ENCODE measurements around the gene ACAP1.

DNA sequence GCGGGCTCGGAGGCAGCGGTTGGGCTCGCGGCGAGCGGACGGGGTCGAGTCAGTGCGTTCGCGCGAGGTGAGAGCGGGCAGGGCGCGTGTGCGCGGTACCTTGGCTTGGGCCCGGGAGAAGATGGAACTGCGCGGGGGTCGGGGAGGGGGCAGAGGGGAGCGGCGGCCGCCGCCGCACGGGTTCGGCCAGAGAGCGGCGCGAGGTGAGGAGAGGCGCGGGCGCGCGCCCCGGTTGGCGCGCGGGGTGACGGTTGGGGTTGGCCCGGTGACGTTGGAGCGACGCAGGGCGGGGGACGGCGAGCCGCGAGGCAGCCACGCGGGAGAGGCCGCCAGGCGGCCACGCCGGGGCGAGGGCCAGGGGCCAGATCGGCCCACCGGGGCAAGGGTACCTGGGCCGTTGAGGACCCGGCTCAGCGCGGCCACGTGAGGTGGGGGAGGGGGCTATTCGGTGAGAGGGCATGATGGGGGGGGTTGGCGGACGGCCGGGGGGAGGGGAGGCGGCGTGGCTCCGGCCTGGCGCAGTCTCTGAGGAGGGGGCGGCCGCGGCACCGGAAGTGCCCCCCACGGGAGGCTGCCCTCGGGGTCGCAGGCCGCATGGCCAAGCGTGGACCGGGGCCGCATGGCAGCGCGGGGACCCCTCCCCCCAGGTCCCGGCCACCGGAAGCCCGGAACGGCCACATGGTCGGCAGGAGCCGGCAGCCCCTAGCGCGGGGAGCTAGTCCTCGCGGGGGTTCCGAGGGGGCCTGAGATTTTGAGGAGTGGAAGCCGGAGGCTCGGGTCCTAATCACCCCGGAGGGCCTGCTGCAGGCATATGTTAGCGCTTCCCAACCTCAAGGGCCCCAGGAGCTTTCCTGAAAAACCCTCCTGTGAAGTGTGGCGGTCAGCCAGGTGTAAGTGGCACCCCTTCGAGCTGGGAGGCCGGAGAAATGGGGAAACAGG, 28.4 kb upstream of the ACAP1 start:
- TF ChIP-seq, protein P1, sequence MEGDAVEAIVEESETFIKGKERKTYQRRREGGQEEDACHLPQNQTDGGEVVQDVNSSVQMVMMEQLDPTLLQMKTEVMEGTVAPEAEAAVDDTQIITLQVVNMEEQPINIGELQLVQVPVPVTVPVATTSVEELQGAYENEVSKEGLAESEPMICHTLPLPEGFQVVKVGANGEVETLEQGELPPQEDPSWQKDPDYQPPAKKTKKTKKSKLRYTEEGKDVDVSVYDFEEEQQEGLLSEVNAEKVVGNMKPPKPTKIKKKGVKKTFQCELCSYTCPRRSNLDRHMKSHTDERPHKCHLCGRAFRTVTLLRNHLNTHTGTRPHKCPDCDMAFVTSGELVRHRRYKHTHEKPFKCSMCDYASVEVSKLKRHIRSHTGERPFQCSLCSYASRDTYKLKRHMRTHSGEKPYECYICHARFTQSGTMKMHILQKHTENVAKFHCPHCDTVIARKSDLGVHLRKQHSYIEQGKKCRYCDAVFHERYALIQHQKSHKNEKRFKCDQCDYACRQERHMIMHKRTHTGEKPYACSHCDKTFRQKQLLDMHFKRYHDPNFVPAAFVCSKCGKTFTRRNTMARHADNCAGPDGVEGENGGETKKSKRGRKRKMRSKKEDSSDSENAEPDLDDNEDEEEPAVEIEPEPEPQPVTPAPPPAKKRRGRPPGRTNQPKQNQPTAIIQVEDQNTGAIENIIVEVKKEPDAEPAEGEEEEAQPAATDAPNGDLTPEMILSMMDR (IDR thresholded peaks at IDR 0.05), result no peak
- TF ChIP-seq POLR2A (IDR thresholded peaks at IDR 0.05) (no peak), POLR2AphosphoS5 (IDR thresholded peaks at IDR 0.05) (no peak)
